Hepatocyte (in vitro differentiated cells): Measurements from ENCODE around the gene UBE2D2. TPM values are rescaled to one million over a fixed set of nuclear protein-coding genes. Genes with fewer than 3 reads are reported as not detected.

ENCODE experiments used
- DNase-seq: peaks from one replicate; pipeline ENCODE4 v3.0.0-alpha.2; 2016; ENCODE audit warnings: low spot score
- H2AFZ ChIP-seq: fragments of 200-600 bp; sonication (generic); 2 replicates; pipeline ENCODE4 v1.6.0; 2016; ENCODE audit warnings: antibody characterized with exemption, mild to moderate bottlenecking
- H3K27ac ChIP-seq: fragments of 200-600 bp; sonication (generic); 2 replicates; pipeline ENCODE4 v1.5.1; 2016; ENCODE audit warnings: mild to moderate bottlenecking
- H3K27me3 ChIP-seq: fragments of 200-600 bp; sonication (generic); 2 replicates; pipeline ENCODE4 v1.6.1; 2016
- H3K36me3 ChIP-seq: fragments of 200-600 bp; sonication (generic); replicated peaks from 2 replicates; pipeline ENCODE4 v1.5.1; 2016; ENCODE audit warnings: low read depth; ENCODE audit not compliant: insufficient read depth
- H3K4me1 ChIP-seq: fragments of 200-600 bp; sonication (generic); 2 replicates; pipeline ENCODE4 v1.5.1; 2016; ENCODE audit warnings: mild to moderate bottlenecking, moderate library complexity; ENCODE audit not compliant: insufficient read depth
- H3K4me2 ChIP-seq: fragments of 200-600 bp; sonication (generic); 2 replicates; pipeline ENCODE4 v1.6.0; 2016
- H3K4me3 ChIP-seq: fragments of 200-600 bp; sonication (generic); 2 replicates; pipeline ENCODE4 v1.5.1; 2016; ENCODE audit warnings: mild to moderate bottlenecking
- H3K79me2 ChIP-seq: fragments of 200-600 bp; sonication (generic); 2 replicates; pipeline ENCODE4 v1.6.0; 2017; ENCODE audit warnings: mild to moderate bottlenecking
- H3K9me2 ChIP-seq: fragments of 200-600 bp; sonication (generic); replicated peaks from 2 replicates; pipeline ENCODE4 v1.6.0; 2017; ENCODE audit warnings: mild to moderate bottlenecking; ENCODE audit not compliant: insufficient read depth
- H3K9me3 ChIP-seq: fragments of 200-600 bp; sonication (generic); 2 replicates; pipeline ENCODE4 v1.5.1; 2016; ENCODE audit warnings: low read depth, mild to moderate bottlenecking
- H4K20me1 ChIP-seq: fragments of 200-600 bp; sonication (generic); 2 replicates; pipeline ENCODE4 v1.6.0; 2016; ENCODE audit warnings: mild to moderate bottlenecking; ENCODE audit not compliant: insufficient read depth, poor library complexity, severe bottlenecking
- EZH2 ChIP-seq: fragments of 200-600 bp; sonication (generic); IDR thresholded peaks from 2 replicates; pipeline ENCODE4 v1.6.1; 2016; ENCODE audit warnings: antibody characterized with exemption, mild to moderate bottlenecking, borderline replicate concordance
- EZH2phosphoT487 ChIP-seq: fragments of 200-600 bp; sonication (generic); IDR thresholded peaks from one replicate; pipeline ENCODE4 v1.6.1; 2018; ENCODE audit warnings: antibody characterized with exemption, mild to moderate bottlenecking, low read depth, moderate library complexity; ENCODE audit not compliant: unreplicated experiment, severe bottlenecking
- WGBS: methylation state at CpG from one replicate; pipeline ENCODE4 v1.1.6; 2016; ENCODE audit warnings: low lambda C conversion rate; ENCODE audit errors: missing lambda C conversion rate; 5-methylcytosine and 5-hydroxymethylcytosine counted together
- polyA plus RNA-seq: library from polyadenylated mRNA; unstranded; fragments of >200 nt; fragmentation: Nextera tagmentation; extraction: Ambion mirVana; gene quantifications from 2 replicates; pipeline ENCODE4 v1.2.1, GENCODE V29; 2016
- total RNA-seq: library from RNA; depleted of rRNA; stranded (reverse); fragments of >200 nt; gene quantifications from 2 replicates; pipeline ENCODE4 v1.2.3, GENCODE V29; 2014
- TF ChIP-seq, protein P1 (sequence below): fragments of 200-600 bp; sonication (generic); IDR thresholded peaks from 2 replicates; pipeline ENCODE4 v1.5.1; 2016; ENCODE audit warnings: antibody characterized with exemption, mild to moderate bottlenecking; ENCODE audit not compliant: poor library complexity

UBE2D2 gene
- total and polyA plus RNA-seq, 2 experiments from 2014 or later = 85.9 to 182 TPM

DNA sequence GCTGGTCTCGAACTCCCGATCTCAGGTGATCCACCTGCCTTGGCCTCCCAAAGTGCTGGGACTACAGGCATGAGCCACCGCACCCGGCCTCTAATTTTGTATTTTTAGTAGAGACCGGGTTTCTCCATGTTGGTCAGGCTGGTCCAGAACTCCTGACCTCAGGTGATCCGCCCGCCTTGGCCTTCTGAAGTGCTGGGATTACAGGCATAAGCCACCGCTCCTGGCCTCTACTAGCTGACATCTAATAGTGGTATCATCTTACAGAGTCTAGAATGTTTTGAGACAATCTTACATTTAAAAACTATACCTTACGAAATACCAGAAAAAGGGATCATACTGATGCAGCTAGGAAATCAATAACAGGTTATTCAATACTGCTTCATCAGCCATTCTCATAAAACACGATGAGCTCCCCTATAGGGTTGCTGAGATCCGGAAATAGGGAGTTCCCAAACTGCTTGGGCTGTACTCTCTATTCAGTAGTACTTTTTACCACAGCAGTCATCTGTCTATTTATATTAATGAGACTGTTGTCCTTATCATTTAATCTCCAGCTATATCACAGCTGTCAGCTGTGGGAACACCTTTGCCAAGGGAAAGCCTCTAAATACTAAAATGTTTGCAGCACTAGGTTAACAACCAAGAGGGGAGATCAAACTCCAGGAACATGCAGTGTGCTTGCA lies 8.1 kb upstream of the UBE2D2 start:
- WGBS = 93% methylated on average over 11 of the region's 11 CpGs
- Histone ChIP-seq H3K27ac (no peak overlapping the region), H3K4me2 (no peak overlapping the region), H3K79me2 (no peaks in the 10 kb centered on the region), H3K9me2 (no peaks in the 10 kb centered on the region), H3K9me3 (no peaks in the 10 kb centered on the region), H4K20me1 (no peaks in the 10 kb centered on the region), H3K4me3 (no peak overlapping the region), H3K27me3 (no peaks in the 10 kb centered on the region), H2AFZ (no peak overlapping the region), H3K36me3 (no peaks in the 10 kb centered on the region), H3K4me1 (no peaks in the 10 kb centered on the region)
- no peak for DNase-seq
- TF ChIP-seq EZH2 (no peak), EZH2phosphoT487 (no peak)
- TF ChIP-seq, protein P1, sequence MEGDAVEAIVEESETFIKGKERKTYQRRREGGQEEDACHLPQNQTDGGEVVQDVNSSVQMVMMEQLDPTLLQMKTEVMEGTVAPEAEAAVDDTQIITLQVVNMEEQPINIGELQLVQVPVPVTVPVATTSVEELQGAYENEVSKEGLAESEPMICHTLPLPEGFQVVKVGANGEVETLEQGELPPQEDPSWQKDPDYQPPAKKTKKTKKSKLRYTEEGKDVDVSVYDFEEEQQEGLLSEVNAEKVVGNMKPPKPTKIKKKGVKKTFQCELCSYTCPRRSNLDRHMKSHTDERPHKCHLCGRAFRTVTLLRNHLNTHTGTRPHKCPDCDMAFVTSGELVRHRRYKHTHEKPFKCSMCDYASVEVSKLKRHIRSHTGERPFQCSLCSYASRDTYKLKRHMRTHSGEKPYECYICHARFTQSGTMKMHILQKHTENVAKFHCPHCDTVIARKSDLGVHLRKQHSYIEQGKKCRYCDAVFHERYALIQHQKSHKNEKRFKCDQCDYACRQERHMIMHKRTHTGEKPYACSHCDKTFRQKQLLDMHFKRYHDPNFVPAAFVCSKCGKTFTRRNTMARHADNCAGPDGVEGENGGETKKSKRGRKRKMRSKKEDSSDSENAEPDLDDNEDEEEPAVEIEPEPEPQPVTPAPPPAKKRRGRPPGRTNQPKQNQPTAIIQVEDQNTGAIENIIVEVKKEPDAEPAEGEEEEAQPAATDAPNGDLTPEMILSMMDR = no peak

DNA sequence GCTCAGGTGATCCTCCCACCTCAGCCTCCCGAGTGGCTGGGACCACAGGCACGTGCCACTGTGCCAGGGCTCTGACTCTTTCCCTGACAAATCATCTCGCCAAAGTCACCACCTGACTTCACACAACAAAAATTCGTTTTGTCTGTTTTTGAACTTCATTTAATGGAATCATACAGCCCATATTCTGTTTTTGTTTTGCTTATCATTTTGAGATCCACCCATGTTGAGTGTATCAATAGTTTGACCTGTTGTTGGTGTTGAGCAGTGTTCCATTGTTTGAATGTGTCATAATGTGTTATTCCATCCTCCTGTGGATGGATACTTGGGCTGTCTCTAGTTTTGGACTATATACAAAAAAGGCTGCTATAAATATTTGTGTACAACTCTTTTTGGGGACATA lies 6.9 kb upstream of the UBE2D2 start:
- no peaks in the 10 kb centered on the region for H3K36me3 ChIP-seq
- no peaks in the 10 kb centered on the region for H3K27me3 ChIP-seq
- no peak overlapping the region for H3K4me3 ChIP-seq
- DNase-seq = no peak
- H3K4me2 ChIP-seq = no peak overlapping the region
- TF ChIP-seq EZH2phosphoT487 (no peak), EZH2 (no peak)
- TF ChIP-seq, protein P1 = no peak
- no peak overlapping the region for H2AFZ ChIP-seq
- WGBS = 89% methylated on average over 4 of the region's 4 CpGs
- H3K9me2 ChIP-seq = no peaks in the 10 kb centered on the region
- no peak overlapping the region for H3K27ac ChIP-seq
- no peaks in the 10 kb centered on the region for H4K20me1 ChIP-seq
- H3K79me2 ChIP-seq = no peaks in the 10 kb centered on the region
- no peaks in the 10 kb centered on the region for H3K4me1 ChIP-seq
- no peaks in the 10 kb centered on the region for H3K9me3 ChIP-seq

DNA sequence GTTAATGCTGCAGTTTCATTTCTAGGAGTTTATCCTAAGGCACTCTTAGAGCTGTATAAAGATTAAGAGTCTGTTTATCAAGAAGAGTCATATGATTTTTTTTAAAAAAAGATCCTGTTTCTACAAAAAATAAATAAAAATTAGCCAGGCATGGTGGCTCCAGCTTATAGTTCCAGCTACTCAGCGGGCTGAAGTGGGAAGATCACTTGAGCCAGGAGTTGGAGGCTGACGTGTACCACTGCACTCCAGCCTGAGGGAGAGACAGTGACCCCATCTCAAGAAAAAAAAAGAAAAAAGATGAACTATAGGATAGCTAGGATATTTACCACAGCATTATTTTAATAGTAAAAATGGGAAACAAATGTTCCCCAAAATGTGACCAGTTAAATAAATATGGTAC lies 3.3 kb upstream of the UBE2D2 start:
- 66% methylated on average over 2 of the region's 2 CpGs for WGBS
- peaks cover 8% of the 10 kb centered on the region for H4K20me1 ChIP-seq
- H3K79me2 ChIP-seq = peaks cover 14% of the 10 kb centered on the region
- DNase-seq = no peak
- TF ChIP-seq EZH2phosphoT487 (no peak), EZH2 (no peak)
- TF ChIP-seq, protein P1 = no peak
- no peaks in the 10 kb centered on the region for H3K9me2 ChIP-seq
- H3K27ac ChIP-seq = no peak overlapping the region
- H3K4me1 ChIP-seq = peaks cover 1% of the 10 kb centered on the region
- no peaks in the 10 kb centered on the region for H3K27me3 ChIP-seq
- H2AFZ ChIP-seq = no peak overlapping the region
- H3K4me3 ChIP-seq = no peak overlapping the region
- H3K4me2 ChIP-seq = no peak overlapping the region
- H3K36me3 ChIP-seq = no peaks in the 10 kb centered on the region
- no peaks in the 10 kb centered on the region for H3K9me3 ChIP-seq
